ENCODE results near the gene BAD.

- no peak for TF ChIP-seq EZH2phosphoT487 (IDR thresholded peaks at IDR 0.05)
- TF ChIP-seq, protein P1, sequence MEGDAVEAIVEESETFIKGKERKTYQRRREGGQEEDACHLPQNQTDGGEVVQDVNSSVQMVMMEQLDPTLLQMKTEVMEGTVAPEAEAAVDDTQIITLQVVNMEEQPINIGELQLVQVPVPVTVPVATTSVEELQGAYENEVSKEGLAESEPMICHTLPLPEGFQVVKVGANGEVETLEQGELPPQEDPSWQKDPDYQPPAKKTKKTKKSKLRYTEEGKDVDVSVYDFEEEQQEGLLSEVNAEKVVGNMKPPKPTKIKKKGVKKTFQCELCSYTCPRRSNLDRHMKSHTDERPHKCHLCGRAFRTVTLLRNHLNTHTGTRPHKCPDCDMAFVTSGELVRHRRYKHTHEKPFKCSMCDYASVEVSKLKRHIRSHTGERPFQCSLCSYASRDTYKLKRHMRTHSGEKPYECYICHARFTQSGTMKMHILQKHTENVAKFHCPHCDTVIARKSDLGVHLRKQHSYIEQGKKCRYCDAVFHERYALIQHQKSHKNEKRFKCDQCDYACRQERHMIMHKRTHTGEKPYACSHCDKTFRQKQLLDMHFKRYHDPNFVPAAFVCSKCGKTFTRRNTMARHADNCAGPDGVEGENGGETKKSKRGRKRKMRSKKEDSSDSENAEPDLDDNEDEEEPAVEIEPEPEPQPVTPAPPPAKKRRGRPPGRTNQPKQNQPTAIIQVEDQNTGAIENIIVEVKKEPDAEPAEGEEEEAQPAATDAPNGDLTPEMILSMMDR (IDR thresholded peaks at IDR 0.05) = no peak
Measured at GRCh38 chr11:64294774-64295173, 10.3 kb upstream of the BAD start.
